SU-DHL-6 (cell line): ENCODE data around the gene TMEM218.

Experiments
- EZH2phosphoT487 ChIP-seq: fragments of 200-600 bp; sonication (generic), shearing (Covaris generic); conservative IDR thresholded peaks from 2 replicates; pipeline ENCODE4 v1.6.1; 2018; ENCODE audit warnings: mild to moderate bottlenecking, antibody characterized with exemption, low read length, moderate library complexity, mixed read lengths
- TF ChIP-seq, protein P1 (sequence below): fragments of 200-600 bp; sonication (generic); IDR thresholded peaks from one replicate; pipeline ENCODE4 v1.5.1; 2017; ENCODE audit warnings: antibody characterized with exemption, mild to moderate bottlenecking, low read length, moderate library complexity; ENCODE audit not compliant: insufficient read depth, poor library complexity, severe bottlenecking

DNA sequence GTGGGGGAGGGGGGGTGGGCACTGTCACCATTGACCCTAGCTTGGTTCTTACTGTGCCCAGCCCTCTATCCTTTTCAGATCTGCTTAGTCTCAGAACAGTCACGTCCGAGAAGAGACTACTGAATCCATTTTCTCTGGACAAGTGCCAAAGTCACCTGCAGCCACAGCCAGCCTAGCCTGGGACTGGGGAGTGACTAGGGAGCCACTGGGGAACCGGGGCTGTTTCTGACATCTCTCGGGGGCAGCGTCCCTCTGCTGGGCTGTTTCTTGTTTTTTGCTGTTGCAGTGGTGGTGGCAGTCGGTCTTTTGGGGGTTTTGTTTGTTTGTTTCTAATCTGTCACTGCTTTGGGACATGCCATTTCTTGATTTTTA is 39.6 kb downstream of the TMEM218 start:
- TF ChIP-seq, protein P1, sequence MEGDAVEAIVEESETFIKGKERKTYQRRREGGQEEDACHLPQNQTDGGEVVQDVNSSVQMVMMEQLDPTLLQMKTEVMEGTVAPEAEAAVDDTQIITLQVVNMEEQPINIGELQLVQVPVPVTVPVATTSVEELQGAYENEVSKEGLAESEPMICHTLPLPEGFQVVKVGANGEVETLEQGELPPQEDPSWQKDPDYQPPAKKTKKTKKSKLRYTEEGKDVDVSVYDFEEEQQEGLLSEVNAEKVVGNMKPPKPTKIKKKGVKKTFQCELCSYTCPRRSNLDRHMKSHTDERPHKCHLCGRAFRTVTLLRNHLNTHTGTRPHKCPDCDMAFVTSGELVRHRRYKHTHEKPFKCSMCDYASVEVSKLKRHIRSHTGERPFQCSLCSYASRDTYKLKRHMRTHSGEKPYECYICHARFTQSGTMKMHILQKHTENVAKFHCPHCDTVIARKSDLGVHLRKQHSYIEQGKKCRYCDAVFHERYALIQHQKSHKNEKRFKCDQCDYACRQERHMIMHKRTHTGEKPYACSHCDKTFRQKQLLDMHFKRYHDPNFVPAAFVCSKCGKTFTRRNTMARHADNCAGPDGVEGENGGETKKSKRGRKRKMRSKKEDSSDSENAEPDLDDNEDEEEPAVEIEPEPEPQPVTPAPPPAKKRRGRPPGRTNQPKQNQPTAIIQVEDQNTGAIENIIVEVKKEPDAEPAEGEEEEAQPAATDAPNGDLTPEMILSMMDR, result no peak
- no peak for TF ChIP-seq EZH2phosphoT487
